ENCODE data around the gene C22orf15. TPM values are rescaled to one million over a fixed set of nuclear protein-coding genes. Genes with fewer than 3 reads are reported as not detected.

C22orf15 gene
- total RNA-seq, 1 donor from 2014 or later, result not detected

DNA sequence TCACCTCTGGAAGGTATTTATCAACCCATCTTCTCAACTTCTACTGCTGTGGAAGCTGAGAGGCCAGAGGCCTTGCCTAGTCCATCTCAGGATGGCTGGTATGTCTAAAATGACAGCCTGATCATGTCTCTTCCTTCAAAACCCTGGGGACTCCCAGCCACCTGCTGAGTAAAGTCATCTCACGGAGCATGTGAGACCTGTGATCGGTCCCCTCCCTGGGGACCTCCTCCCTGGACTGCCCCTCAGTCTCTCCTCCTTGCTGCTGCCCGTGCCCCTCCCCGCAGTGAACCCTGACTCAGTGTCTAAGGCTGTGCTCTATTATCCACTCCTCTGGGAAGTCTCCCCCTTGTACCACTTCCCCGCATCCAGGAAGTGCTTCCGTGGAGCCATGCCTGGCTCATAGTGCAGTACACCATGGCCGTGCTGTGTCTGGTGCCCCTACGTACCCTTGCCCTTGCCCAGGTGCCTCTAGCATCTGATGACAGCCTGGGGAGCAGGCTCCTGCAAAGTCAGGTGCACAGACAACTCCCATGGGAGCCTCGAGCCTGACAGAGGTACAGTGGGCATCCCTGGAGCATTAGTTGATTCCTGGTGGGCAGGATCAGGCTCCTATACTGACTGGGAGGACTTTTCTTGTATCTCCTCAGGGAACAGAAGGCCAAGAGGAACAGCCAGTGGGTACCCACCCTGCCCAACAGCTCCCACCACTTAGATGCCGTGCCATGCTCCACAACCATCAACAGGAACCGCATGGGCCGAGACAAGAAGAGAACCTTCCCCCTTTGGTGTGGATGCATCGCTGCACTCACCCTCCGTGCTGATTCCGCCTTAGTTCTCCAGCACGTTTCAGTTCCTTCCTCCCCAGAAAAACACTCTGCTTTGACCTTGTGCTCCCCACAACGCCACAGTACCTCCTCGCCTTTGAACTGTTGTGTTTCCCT lies 37.8 kb downstream of the C22orf15 start:
- DNase-seq, result no peak
- Histone ChIP-seq H3K9me3 (replicated peaks) (no peaks in the 10 kb centered on the region), H3K27me3 (ENCODE audit: low read depth) (no peaks in the 10 kb centered on the region), H3K36me3 (peaks cover 90% of the 10 kb centered on the region), H3K27ac (replicated peaks) (no peak overlapping the region), H3K4me1 (peaks cover 9% of the 10 kb centered on the region), H3K4me3 (no peak overlapping the region)
- TF ChIP-seq, protein P1, sequence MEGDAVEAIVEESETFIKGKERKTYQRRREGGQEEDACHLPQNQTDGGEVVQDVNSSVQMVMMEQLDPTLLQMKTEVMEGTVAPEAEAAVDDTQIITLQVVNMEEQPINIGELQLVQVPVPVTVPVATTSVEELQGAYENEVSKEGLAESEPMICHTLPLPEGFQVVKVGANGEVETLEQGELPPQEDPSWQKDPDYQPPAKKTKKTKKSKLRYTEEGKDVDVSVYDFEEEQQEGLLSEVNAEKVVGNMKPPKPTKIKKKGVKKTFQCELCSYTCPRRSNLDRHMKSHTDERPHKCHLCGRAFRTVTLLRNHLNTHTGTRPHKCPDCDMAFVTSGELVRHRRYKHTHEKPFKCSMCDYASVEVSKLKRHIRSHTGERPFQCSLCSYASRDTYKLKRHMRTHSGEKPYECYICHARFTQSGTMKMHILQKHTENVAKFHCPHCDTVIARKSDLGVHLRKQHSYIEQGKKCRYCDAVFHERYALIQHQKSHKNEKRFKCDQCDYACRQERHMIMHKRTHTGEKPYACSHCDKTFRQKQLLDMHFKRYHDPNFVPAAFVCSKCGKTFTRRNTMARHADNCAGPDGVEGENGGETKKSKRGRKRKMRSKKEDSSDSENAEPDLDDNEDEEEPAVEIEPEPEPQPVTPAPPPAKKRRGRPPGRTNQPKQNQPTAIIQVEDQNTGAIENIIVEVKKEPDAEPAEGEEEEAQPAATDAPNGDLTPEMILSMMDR (IDR thresholded peaks at IDR 0.05; ENCODE audit: borderline replicate concordance), result no peak
- intact Hi-C loops (cut with micrococcal nuclease), result no loop called here

- Histone ChIP-seq H3K9me3 (replicated peaks) (no peaks in the 10 kb centered on the region), H3K27me3 (ENCODE audit: low read depth) (no peaks in the 10 kb centered on the region), H3K4me1 (peaks cover 9% of the 10 kb centered on the region), H3K4me3 (no peak overlapping the region), H3K36me3 (peaks cover 90% of the 10 kb centered on the region), H3K27ac (replicated peaks) (no peak overlapping the region)
- no peak for DNase-seq
- TF ChIP-seq, protein P1 (IDR thresholded peaks at IDR 0.05; ENCODE audit: borderline replicate concordance), result no peak
- intact Hi-C loops (cut with micrococcal nuclease), result no loop called here
These were observed 38.5 kb downstream of the C22orf15 start for GRCh38 chr22:23801238-23801821.

DNA sequence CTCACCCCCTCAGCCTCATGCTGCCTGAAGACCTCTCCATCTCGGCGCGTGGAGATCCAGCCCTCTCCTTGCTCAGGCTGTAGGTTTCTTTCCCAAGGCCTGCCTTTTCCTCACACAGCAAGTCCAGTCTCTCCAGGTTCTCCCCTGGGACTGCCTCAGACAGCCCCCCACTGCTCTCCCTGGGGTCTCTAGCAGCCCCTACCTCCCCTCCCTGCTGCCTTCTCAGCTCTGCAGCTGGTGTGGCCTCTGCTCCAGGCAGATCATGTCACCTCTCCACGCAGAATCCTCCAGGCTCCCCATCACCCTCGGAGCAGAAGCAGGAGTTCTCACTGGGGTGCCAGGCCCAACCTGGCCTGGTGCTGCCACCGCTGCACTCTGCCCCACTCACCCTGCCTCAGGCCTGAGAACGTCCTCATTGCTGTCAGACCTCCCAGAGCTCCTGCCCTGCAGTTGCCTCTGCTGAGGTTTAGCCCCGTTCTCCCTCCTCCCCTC lies 39.1 kb downstream of the C22orf15 start:
- no peak overlapping the region for H3K4me3 ChIP-seq
- intact Hi-C loops (cut with micrococcal nuclease), result no loop called here
- DNase-seq, result no peak
- no peaks in the 10 kb centered on the region for H3K27me3 ChIP-seq (ENCODE audit: low read depth)
- TF ChIP-seq, protein P1 (IDR thresholded peaks at IDR 0.05; ENCODE audit: borderline replicate concordance), result no peak
- peaks cover 9% of the 10 kb centered on the region for H3K4me1 ChIP-seq
- H3K27ac ChIP-seq (replicated peaks), result no peak overlapping the region
- peaks cover 89% of the 10 kb centered on the region for H3K36me3 ChIP-seq
- H3K9me3 ChIP-seq (replicated peaks), result no peaks in the 10 kb centered on the region

GRCh38 chr22:23803001-23803819 lies 40.4 kb downstream of the C22orf15 start:
- TF ChIP-seq, protein P1 (IDR thresholded peaks at IDR 0.05; ENCODE audit: borderline replicate concordance), result no peak

DNA sequence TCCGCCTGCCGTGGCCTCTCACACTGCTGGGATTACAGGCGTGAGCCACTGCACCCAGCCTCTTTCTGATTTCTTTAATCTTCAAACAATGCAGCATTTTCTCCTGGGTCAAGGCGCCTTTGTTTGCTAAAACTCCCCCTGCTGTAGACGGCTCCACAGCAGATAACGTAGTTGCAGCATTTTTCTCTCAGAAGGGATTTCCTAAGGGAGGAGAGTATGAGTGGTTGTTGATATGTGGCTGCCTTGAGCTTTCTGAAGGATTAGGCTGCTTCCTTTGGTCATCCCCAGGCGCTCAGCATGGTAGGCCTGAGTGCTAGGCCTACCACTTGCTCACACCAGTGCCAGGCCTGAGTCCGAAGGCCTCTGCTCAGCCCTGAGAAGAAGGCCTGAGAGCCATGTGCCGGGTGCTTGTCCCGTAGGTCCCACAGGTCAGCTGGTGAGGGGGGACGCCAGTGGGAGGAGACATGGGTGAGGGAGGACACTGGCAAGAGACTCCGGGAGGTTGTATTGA lies 42.0 kb downstream of the C22orf15 start:
- TF ChIP-seq, protein P1 (IDR thresholded peaks at IDR 0.05; ENCODE audit: borderline replicate concordance), result no peak
- Histone ChIP-seq H3K4me3 (no peak overlapping the region), H3K27ac (replicated peaks) (peak overlapping the region; percentile 23), H3K4me1 (peaks cover 9% of the 10 kb centered on the region), H3K9me3 (replicated peaks) (no peaks in the 10 kb centered on the region), H3K36me3 (peaks cover 85% of the 10 kb centered on the region), H3K27me3 (ENCODE audit: low read depth) (no peaks in the 10 kb centered on the region)
- intact Hi-C loops (cut with micrococcal nuclease), result no loop called here
- DNase-seq, result no peak

More at GRCh38 chr22:23803001-23803819, 40.4 kb downstream of the C22orf15 start:
- Histone ChIP-seq H3K27ac (replicated peaks) (no peak overlapping the region), H3K4me1 (peaks cover 9% of the 10 kb centered on the region), H3K4me3 (no peak overlapping the region), H3K9me3 (replicated peaks) (no peaks in the 10 kb centered on the region), H3K27me3 (ENCODE audit: low read depth) (no peaks in the 10 kb centered on the region), H3K36me3 (peaks cover 89% of the 10 kb centered on the region)
- intact Hi-C loops (cut with micrococcal nuclease), result no loop called here
- DNase-seq, result no peak

Data from left ventricle myocardium inferior (tissue), 1 donor.